ENCODE data around the gene FHIT.
A peak's percentile ranks its signal among the peaks of the same experiment; 100 is the strongest.

Gene FHIT

DNA sequence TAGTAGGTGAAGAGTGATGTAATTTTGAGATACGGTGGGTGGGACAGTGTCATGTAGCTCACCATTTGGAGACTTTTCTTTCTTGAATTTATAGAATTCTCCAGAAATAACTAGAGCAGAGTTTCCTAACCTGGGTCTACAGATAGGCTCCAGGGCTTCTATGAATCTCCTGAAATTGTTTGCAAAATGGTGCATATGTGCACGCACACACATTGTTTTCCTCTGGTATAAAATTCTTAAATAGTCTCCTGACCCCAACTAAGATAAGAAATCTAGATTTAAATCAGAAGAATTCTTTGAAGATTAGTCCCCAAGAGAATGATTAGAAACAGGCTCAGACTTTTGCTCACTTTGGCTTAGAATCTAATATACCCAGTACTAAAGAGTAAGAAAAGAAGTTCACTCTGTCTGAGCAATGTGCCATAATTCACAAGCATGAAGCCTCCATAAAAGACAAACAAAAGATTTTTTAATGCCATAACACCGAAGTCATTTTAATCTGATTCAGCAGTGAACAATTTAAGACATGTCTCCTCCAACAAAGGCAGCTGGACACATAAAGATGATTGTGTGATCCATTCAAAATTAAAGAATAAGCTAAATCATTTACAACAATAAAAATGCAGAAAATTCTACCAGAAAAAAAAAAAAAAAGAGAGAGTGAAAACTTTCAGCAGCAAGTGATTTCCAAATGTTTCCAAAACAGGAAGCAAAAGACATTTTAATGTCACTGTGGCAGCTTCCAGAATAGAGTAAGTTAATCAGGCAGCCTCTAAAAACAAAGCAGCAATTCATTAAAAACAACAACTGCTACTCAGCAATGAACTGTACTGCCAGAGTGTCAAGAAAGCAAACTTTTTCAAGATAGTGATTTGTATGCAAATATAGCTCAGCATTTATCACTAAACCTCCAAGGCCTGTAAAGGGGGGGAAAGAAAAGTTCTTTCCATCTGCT is 1225.9 kb downstream of the FHIT start:
- peaks cover 31% of the 10 kb centered on the region for H3K4me1 Mint-ChIP-seq
- H3K4me3 Mint-ChIP-seq = no peak overlapping the region
- no peaks in the 10 kb centered on the region for H3K27me3 Mint-ChIP-seq (ENCODE audit: low read depth, poor library complexity)
- no peaks in the 10 kb centered on the region for H3K9me3 Mint-ChIP-seq
- DNase-seq = no peak
- H3K36me3 Mint-ChIP-seq (ENCODE audit: low read depth) = no peaks in the 10 kb centered on the region
- TF ChIP-seq, protein P1, sequence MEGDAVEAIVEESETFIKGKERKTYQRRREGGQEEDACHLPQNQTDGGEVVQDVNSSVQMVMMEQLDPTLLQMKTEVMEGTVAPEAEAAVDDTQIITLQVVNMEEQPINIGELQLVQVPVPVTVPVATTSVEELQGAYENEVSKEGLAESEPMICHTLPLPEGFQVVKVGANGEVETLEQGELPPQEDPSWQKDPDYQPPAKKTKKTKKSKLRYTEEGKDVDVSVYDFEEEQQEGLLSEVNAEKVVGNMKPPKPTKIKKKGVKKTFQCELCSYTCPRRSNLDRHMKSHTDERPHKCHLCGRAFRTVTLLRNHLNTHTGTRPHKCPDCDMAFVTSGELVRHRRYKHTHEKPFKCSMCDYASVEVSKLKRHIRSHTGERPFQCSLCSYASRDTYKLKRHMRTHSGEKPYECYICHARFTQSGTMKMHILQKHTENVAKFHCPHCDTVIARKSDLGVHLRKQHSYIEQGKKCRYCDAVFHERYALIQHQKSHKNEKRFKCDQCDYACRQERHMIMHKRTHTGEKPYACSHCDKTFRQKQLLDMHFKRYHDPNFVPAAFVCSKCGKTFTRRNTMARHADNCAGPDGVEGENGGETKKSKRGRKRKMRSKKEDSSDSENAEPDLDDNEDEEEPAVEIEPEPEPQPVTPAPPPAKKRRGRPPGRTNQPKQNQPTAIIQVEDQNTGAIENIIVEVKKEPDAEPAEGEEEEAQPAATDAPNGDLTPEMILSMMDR (IDR thresholded peaks at IDR 0.05) = no peak
- H3K27ac Mint-ChIP-seq = no peak overlapping the region

GRCh38 chr3:60024400-60024799 is 1226.9 kb downstream of the FHIT start:
- no peak overlapping the region for H3K27ac Mint-ChIP-seq
- TF ChIP-seq, protein P1 (IDR thresholded peaks at IDR 0.05) = no peak
- H3K36me3 Mint-ChIP-seq (ENCODE audit: low read depth) = no peaks in the 10 kb centered on the region
- H3K4me1 Mint-ChIP-seq = peaks cover 31% of the 10 kb centered on the region
- no peak overlapping the region for H3K4me3 Mint-ChIP-seq
- no peak for DNase-seq
- H3K27me3 Mint-ChIP-seq (ENCODE audit: low read depth, poor library complexity) = no peaks in the 10 kb centered on the region
- no peaks in the 10 kb centered on the region for H3K9me3 Mint-ChIP-seq

DNA sequence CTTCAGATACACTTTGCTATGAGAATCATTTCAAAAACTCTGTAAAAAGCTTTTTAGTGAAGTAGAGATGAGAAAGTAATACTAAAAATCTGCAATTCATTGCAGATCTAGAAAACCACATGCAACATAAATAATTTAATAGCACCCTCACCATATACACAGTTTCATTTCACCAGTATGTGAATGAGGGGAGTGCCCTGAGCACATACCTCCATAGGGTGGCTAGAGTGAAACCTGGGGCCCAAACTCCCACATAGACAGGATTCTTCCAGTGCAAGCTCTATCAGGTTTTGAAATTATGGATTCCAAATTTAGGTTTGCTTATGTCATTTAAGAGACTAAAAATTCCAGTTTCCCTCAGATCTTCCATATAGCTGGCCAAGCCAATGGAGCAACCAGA is 1228.1 kb downstream of the FHIT start:
- Mint-ChIP-seq H3K27ac (no peak overlapping the region), H3K4me3 (no peak overlapping the region)

DNA sequence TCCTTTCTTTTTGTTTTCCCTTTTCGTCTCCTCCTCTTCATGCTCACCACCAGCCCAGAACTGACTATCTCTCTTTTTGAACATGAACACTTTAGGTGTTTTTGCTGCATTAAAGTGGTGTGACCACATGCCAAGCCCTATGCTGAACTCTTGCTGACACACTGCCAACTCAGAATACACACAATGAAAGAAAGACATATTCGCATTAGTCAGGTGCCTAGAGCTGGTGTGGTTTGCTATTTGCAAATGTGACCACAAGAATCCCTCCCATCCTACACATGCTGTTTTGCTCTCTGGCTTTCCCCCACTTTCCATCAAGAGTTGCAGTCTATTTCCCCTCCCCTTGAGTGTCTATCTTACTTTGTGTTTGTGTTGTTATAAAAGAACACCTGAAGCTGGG is 1233.6 kb downstream of the FHIT start:
- Mint-ChIP-seq H3K36me3 (ENCODE audit: low read depth) (peaks cover 4% of the 10 kb centered on the region), H3K4me1 (peaks cover 51% of the 10 kb centered on the region), H3K4me3 (no peak overlapping the region), H3K27me3 (ENCODE audit: low read depth, poor library complexity) (no peaks in the 10 kb centered on the region), H3K9me3 (peaks cover 12% of the 10 kb centered on the region), H3K27ac (peak overlapping the region; percentile 91)
- no peak for DNase-seq
- TF ChIP-seq, protein P1 (IDR thresholded peaks at IDR 0.05) = no peak

More for the DNA sequence above, 1228.1 kb downstream of the FHIT start:
- H3K4me1 Mint-ChIP-seq = peaks cover 36% of the 10 kb centered on the region
- H3K9me3 Mint-ChIP-seq = no peaks in the 10 kb centered on the region
- H3K36me3 Mint-ChIP-seq (ENCODE audit: low read depth) = no peaks in the 10 kb centered on the region
- no peak for DNase-seq
- TF ChIP-seq, protein P1 (IDR thresholded peaks at IDR 0.05) = no peak
- no peaks in the 10 kb centered on the region for H3K27me3 Mint-ChIP-seq (ENCODE audit: low read depth, poor library complexity)

GRCh38 chr3:60015032-60015705 is 1236.1 kb downstream of the FHIT start:
- Mint-ChIP-seq H3K4me3 (no peak overlapping the region), H3K9me3 (peaks cover 18% of the 10 kb centered on the region), H3K36me3 (ENCODE audit: low read depth) (peaks cover 4% of the 10 kb centered on the region), H3K27ac (no peak overlapping the region), H3K4me1 (peaks cover 54% of the 10 kb centered on the region), H3K27me3 (ENCODE audit: low read depth, poor library complexity) (no peaks in the 10 kb centered on the region)
- no peak for DNase-seq
- TF ChIP-seq, protein P1 (IDR thresholded peaks at IDR 0.05) = no peak
